SW 1271 (cell line): ENCODE results near the gene REN.

ENCODE experiments used
- DNase-seq, 2 experiments: peaks; one replicate each; lab custom pipeline; 2025; lab: John Stamatoyannopoulos, UW

Gene REN

DNA sequence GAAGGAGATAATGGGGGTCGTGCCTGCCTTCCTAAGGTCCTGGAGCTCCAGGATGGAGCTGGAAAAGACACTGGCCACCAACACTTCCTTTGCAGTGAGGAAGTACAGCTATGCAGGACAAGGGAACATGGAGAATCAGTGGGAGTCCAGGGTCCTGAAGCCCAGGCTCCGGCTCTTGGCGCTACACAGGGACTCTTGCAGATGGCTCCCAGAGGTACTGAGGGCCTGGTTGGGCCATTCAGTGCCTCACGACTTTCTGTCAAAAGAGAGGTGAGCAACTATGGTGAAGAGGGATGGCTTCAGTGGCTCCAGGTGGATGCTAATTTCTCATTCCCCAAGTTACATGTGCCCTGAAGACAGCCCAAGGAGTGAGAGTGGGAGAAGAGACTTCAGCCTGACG lies 12.5 kb downstream of the REN start:
- DNase-seq: no peak

DNA sequence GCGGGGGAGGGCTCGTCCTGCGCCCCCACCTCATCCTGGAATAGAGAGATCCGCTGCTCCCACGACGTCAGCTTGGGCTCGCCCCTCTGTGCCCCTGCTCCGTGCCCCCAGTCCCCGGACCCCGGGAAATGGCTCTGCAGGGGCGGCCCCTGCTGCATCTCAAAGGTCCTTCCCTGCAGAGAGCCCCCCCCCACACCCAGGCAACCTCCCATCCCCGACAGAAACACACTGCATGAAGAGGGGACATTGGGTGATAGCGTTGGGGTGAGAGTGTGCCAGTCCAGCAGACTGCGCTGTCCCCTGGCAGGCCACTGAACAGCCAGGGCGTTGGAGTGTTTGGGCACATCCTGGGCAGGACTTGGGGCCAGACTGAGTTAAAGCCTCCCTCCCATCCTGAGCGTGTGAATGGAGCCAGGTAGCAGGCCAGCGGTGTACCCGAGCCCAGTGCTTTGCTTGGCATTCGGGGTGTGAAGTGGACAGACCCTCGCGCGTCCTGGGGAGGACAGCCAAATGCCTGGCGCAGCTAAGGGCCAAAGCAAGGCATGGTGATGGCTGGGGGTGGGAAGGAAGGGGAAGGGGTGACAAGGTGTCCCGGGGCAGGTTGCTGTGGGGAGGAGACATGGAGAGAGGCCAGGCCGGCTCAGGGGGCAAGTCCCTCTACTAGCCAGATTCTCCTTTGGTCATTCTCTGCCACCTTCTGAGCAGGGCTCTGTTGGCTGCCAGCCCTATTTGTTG lies 13.7 kb downstream of the REN start:
- DNase-seq: no peak

DNA sequence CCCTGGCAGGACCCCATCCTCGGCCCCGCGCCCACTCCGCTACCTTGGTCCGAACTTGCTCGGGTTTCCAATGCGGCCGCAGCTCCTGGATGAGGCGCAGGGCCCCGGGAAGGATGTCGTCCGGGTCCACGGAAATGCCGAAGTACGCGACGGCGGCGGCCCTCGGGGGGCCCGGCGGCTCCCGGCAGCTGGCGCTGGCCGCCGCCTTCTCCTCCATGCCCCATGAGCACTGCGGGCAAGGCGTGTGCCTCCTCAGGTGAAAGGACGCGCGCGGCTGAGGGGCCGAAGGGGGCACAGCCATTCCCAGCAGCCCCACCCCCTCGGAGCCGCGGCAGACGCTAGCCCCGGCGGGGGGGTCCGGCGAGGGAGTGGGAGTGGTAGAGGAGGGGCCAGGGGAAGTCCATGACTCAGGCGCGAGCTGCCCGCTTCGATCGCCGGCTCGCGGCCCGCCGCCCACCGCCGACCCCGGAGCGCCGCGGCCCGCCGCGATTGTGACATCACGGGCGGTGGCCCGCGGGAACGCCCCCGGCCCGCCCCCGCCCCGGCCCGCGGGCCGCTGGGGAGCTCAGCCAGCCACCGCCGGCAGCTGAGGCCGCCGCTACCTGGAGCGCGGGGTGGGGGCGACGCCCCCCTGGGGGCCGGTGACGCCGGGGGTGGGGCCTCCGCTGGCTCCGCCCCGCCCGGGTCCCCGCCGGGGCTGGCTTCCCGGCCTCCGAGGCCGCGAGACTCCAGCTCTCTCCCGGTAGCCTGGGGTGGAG lies 14.4 kb downstream of the REN start, which contains the start of gene ETNK2:
ETNK2 (minus strand) TSS at position 493 of the 758 bp plus-strand sequence; CDS start at position 301, 192 bp downstream.
- DNase-seq: peak in 1 of 2 experiments; percentile 37

DNA sequence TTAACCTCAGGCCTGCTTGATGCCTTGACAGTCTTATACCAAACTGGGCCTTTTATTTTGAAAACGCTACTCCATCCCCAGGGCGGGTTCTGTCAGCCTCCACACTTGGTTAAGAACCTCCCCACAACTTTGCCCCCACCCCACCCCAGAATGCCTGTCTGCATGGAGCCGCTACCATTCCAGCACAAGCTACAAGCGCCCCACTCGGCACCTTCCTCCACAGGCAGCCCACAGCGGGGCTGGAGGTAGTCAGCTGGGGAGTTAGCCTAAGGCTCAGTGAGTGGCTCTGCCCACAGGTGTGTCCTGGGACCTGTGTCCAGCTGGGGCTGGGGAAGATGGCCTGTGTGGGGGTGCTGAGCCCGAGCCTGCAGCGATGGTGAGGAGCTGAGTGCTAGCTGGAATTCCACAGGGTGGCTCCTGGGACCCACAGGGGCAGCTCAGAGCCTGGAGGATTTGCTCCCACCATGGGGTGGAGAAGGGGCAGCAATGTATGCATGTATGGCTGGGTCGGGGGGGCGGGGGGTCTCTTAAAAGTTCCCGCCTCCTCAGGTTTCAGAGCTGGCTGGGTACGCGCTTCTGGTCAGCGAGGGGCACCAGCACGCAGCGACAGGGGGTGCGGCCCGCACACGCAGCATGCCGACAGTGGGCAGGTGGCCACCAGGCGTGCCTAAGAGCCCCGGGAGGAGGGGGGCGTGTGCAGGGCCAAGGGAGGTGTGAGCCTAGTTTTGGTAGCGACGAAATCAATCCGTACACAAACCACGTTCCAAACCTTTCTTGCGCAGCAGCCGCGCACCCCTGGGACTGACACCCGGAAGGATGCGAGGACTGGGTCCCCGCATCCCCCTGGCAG lies 15.2 kb downstream of the REN start:
- DNase-seq: no peak

DNA sequence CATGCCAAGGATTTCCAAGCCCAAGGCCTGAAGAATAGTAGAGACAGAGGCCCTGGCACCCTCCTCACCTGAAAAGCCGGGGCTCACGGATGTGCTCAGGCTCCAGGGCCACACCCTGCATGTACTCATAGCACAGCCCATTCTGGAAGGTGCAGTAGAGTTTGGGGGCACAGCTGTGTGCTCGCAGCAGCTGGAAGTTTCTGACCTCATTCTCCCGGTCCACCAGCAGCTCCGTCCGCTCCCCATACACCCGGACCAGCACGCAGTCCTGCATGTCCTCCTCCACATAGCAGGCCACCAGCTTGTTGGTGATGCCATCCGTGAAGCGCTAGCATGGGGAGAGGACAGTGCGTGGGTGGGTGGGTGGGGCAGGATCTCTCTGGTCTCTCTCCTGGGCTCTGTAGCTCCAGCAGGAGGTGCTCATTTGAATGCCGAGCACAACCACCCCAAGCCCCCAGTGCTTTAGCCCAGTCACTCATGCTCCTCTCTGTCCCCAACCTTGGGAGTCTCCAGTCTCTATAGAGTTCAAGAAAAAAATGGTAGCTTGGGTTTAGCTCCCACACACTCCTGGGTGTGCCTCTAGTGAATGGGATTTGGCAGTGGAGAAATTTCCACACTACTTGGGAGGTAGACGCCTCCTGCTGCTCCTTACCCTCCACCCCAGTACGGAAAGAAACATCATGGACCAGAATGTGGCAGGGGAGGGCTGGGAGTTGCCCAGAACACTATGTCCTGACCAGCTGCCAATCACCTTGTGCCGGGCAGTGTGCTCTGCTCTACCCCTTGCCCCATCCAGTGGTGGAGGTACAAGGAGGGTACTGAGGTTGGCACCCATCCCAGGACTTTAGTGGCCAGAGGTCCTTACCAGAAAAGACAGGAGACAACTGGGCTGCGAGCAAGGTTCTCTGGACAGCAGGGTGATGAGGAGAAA lies 16.2 kb downstream of the REN start:
- no peak for DNase-seq

DNA sequence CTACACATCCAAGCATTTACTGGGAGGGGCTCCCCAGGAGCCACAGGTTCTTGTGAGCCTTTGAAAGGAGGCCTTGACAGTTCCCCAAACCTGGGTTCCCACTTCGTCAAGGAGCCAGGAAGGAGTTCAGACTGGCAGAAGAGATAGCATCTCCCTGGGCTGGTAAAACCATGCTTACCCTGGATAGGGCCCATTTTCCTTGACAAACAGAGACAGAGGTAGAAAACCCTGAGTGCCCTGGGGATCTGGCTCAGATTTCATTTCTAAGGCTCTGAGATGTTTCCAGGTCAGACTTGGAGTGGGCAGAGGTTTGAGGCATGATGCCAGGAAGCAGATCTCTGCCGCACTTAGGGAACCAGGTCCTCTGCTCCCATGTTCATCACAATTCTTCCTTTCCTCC lies 17.0 kb downstream of the REN start:
- no peak for DNase-seq

DNA sequence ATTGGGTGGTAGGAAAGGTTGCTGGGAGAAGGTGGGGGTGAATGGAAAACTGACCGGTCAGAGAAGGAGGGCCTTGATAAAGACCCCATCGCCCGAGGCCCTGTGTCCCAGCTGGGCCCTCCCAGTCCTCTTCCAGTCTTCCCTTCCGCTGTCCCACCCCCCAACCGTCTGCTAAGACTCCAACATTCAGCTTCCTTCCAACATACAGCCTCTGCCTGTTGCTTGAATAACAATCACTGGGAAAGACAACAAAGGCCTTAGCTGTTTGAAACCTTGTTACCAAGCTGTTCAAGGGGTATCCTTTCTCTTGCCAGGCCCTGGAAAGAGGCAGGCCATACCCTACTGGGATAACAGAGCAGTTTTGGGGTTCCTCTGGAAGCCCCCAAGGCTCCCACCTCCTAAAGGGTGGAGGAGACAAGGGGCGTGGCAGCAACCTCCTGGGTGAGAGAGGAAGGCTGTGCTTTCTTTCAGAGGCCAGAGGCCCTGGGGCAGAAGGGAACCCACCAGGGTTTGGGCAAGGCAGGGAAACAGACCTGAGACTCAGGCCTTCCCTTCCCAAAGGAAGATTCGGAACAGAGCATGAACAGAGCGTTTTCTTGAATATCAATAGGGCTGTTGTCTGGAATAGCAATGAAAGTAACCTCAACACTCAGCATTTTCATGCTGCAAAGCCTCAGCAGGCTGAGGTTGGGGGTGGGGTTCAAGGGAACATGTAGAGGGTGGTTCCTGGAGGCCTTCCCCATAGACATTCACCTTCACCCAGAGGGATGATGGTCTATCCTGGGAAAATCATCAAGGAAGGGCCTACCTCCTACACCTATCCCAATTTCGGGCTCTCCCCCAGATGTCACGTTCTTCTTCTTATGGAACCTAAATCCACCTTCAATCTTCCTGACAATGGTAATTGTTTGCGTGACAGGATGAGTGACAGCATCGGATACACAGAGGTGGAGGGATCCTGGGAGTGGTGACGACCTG lies 18.4 kb downstream of the REN start:
- DNase-seq: no peak

DNA sequence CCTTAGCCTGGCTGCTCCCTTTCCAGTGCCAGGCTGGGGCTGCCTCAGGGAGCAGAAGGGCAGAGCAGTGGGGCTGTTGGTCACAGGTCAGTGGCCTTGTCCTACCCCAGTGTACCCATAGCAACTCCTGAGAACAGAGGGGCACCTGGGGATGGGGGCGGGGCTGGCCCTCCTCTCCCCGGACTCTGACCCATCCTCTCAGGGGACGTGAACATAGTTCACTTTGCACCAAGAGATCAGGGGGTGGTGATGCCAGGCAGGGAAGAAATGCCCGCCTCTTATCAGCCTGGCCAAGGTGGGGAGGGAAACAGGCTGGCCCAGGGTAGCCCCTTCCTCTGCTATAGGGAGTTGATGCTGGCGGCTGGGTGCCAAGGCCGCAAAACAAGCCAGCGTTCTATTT lies 19.2 kb downstream of the REN start:
- no peak for DNase-seq

DNA sequence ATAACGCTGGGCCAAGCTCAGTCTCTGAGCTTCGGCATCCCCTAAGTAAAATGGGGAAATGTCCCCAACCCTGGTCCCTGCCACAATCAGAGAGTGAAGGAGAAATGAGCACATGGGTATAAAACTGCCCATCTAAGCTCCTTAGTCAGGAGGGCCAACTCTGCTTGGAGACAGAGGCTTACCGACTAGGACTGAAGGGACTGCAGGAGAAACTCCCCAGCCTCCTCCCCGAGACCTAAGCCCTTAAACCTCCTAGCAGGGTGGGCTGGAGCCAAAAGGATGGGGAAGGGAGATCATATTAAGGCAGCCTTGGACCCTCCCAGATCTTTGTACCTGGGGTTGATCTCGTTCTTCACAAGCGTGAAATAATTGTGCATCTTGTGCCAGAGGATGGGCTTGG lies 19.8 kb downstream of the REN start:
- no peak for DNase-seq

DNA sequence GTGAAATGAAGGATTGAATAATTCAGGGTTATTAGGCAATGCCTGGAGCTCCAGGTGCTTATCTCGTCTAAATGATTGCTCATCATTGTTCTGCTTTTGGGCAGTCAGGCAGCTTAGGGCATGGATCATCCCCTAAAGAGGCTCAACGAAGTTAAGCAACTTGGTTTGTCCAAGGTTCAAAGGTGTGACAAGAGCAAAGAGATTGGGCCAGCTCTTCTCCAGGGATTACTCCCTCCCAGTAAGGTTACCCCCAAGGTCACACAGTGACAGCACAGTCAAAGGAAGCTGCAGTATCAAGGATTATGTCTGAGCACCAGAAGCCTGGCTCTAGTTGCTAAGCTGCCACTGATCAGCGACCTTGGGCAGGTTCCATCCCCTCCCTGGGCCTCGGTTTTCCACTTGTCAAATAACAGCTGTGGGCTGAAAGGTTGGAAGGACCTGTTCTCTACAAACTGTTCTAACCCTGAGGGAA lies 21.1 kb downstream of the REN start:
- no peak for DNase-seq

DNA sequence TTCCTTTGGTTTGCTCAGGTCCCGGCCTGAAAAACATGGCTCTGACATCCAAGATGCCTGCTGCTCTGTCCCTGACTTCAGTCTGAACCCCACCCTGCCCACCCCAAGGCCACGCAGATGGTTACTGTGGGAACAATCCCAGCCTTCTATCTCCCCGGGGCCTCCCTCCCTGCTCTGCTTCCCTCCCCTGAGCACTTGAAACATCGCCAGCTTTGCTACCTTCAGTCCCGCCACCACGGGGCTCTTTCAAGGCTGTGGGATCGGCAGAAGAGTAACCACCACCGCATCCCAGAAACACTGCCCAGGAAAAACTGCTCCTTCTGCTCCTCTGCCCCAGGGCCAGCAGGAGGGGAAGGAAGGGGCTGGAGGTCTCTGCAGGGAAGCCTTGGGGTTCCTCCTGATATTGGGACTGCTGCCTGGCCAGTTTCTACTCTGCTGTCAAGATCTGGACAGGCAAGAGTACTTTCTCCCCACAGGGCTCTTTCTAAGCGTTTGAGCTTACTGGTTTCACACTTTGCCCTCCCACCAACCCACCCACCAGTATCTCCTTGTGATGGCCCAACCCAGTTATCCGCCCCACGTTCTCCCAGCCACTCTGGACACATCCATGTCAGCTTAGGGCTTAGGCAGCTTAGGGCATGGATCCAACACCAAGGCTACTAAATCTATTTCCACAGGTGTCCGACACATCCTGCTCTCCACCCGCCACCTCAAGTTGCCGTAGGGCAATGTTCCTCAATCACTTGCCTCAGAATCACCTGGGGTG lies 22.7 kb downstream of the REN start:
- DNase-seq: no peak

DNA sequence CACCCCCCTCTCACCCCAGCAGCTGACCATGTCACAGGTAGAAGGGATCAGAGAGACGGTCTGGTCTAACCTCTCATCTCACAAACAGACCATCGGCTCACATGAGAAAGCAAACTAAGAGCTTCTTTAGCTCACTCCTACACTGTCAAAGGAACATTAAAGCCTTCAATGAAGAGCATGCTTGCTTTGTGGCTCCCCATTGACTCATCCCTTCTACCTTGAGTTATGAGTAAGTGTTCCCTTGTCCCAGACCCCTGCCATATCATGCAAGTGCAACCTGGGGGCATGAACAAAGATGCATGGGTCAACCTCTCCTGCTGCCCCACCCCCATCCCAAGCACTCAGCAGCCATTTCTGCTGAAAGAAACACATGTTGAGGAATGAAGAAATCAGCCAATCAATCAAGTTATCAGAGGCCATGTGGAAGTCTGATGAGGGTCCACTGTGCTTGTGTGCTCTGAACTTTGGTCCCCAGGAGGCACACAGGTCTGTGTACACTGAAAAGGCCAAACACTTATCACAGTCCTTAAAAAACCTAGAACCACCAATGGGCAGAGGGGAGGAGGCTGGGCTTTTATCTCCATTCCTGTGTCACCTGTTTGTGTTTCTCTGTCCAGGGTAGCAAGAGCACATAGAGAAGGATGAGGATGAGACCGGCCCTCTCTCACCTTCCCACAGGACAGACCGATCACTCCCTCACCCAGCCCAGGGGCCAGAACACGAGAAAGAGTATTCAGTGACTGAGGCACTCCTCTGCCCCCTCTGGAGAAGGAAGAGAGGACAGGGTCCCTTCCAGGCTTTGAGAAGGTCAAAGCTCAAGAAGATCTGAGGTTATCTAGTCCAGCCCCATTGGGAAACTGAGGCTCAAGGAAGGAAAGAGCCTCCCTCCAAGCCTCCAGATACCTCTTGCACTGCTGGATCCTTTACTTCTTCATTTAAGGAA lies 23.8 kb downstream of the REN start:
- DNase-seq: no peak

DNA sequence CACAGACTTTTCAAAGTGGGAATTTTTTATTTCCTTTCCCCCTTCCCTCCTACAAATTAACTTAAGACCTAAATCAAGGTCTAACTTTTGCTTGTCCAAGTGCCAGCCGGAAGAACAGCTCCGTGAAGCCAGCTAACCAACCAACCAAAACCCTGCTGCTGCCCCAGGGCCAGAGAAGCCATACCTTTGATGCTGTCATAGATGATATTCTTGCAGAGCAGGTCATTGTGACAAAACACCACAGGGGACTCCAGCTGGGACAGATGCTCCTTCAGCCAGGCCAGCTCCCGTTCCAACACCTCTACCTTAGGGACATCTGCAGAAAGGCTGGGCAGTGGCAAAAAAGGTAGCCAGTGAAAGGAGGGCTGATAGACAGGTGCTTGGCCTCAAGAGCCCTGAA lies 25.0 kb downstream of the REN start:
- DNase-seq: no peak

DNA sequence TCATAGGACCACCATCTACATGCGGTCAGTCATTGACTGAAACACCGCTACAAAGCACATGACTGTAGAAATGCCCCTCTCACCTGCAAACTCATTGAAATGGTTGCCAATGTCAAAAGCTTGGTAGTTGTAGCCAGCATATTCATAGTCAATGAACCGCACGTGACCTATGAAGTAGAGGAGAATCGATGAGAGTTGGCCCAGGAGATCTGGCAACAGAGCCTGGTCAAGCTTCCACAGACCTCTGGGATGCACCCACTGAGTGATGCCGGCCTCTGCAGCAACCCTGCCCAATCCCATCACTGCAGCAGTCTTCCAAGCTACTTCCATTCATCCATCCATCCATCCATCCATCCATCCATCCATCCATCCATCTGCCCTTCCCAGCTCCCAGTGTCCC lies 26.2 kb downstream of the REN start:
- no peak for DNase-seq

DNA sequence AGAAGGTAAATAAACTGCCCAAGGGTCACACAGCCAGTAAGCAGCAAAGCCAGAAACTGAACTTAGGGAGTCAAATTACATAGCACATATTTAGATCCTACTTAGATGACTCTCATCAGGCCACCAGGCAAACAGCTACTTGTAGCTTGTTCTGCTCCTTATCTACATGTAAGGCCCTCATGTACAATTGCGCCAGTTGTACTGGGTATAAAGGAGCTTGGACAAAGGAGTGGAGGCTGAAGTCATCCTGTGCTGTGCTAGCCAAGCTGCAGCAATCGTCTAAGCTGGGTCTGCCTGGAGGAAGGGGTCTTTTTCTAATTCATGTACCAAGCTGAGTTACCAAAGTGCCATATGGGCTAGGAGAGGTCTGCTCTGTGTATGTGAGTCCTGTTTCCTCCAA lies 27.0 kb downstream of the REN start:
- no peak for DNase-seq

DNA sequence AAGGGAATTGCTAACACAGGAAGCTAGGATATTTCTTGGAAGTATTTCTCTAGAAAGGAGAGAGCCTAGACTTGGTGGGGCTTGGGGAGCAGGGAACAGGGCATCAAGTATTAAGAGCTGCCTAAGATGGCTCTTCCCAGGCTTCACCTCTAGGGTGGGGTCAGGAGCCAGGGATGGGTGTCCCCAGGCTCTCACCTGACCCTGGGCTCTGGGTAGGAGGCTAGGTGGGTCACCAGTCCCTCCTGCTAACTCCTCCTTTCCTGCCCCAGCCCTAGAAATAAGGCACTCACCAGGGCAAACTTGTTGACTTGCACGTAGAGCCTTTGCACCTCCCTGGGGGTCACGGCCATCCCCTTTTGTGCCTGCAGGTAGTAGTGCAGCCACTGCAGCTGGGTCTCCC lies 29.3 kb downstream of the REN start:
- no peak for DNase-seq

DNA sequence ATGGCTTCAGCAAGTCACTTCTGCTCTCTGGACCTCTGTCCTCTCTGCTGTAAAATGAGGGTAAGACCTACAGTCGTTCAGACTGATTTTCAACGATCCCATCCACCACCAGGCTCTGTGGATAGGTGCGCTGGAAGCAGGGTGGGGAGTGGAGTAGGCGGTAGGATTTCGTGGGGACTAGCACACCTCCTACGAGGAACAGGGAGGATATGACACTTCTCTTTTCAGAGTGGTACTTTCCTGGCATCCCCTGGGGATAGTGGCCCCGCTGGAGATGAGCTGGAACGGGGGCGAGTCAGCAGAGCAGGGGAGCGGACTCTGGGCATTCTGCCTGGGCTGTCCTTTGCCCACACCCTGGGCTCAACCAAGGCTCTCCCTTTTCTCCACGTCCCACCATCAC lies 32.0 kb downstream of the REN start:
- no peak for DNase-seq

DNA sequence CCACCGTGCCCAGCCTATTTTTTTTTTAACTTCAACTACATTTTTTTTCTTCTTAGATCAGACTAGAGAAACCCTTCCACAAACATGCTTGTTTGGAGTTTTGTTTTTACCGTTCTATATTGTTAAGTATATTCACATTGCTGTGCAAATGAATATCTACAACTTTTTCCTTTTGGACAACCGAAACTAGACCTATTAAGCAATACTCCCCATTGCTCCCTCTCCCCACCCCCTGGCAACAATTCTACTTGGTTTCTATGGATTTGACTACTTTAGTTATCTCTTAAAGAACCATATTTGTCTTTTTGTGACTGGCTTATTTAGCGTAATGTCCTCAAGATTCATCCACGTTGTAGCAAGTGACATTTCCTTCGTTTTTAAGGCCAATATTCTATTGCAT lies 33.4 kb downstream of the REN start:
- no peak for DNase-seq
